Measurements from ENCODE around the gene PTPN3. TPM values are rescaled to one million over a fixed set of nuclear protein-coding genes. Genes with fewer than 3 reads are reported as not detected.

PTPN3 gene
- total and polyA plus RNA-seq, 2 donors from 2014 or later = 33.7 to 40.6 TPM

DNA sequence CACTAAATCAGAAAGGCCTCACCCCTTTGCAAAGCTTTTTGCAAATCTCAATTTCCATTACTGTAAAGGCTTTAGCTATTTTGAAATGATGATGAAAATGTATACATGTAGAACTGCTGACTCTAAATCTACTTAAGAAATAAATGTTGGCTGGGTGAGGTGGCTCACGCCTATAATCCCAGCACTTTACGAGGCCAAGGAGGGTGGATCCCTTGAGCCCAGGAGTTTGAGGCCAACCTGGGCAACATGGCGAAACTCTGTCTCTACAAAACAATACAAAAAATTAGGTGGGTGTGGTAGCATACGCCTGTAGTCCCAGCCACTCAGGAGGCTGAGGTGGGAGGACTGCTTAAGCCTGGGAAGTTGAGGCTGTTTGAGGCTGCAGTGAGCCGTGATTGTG, 64.6 kb downstream of the PTPN3 start:
- Histone ChIP-seq H3K4me3 (ENCODE audit: low read length in 3 of 3) (no peak overlapping the region), H3K36me3 (ENCODE audit: control insufficient read depth in 2 of 3, insufficient read depth in 3 of 3, low read length in 3 of 3) (peaks cover 0 to 46% (median 19%) of the 10 kb centered on the region in 3 donors), H3K4me1 (ENCODE audit: control insufficient read depth in 2 of 3, insufficient read depth in 2 of 3, low read depth in 1 of 3, low read length in 3 of 3) (no peaks in the 10 kb centered on the region), H3K9ac (ENCODE audit: low read length in 3 of 3) (no peak overlapping the region), H3K27me3 (ENCODE audit: control insufficient read depth, insufficient read depth, low read length) (no peaks in the 10 kb centered on the region), H3K9me3 (ENCODE audit: control insufficient read depth in 2 of 3, insufficient read depth in 1 of 3, low read length in 3 of 3) (no peaks in the 10 kb centered on the region), H3K27ac (ENCODE audit: low read depth in 2 of 2, low read length in 2 of 2) (no peak overlapping the region)
- FAIRE-seq = no peak
- TF ChIP-seq CTCF (IDR thresholded peaks at IDR 0.05; ENCODE audit: borderline replicate concordance, extremely low read depth, insufficient read depth) = no peak
- no peak for DNase-seq
- intact Hi-C loops (cut with DNase I) = no loop called here

- TF ChIP-seq CTCF (IDR thresholded peaks at IDR 0.05; ENCODE audit: borderline replicate concordance, extremely low read depth, insufficient read depth) = no peak
- FAIRE-seq (no peak), DNase-seq (no peak)
- Histone ChIP-seq H3K36me3 (ENCODE audit: control insufficient read depth in 2 of 3, insufficient read depth in 3 of 3, low read length in 3 of 3) (peaks cover 0 to 39% (median 18%) of the 10 kb centered on the region in 3 donors), H3K9me3 (ENCODE audit: control insufficient read depth in 2 of 3, insufficient read depth in 1 of 3, low read length in 3 of 3) (no peaks in the 10 kb centered on the region), H3K4me3 (ENCODE audit: low read length in 3 of 3) (no peak overlapping the region), H3K9ac (ENCODE audit: low read length in 3 of 3) (no peak overlapping the region), H3K27ac (ENCODE audit: low read depth in 2 of 2, low read length in 2 of 2) (no peak overlapping the region), H3K4me1 (ENCODE audit: control insufficient read depth in 2 of 3, insufficient read depth in 2 of 3, low read depth in 1 of 3, low read length in 3 of 3) (no peaks in the 10 kb centered on the region), H3K27me3 (ENCODE audit: control insufficient read depth, insufficient read depth, low read length) (no peaks in the 10 kb centered on the region)
- intact Hi-C loops (cut with DNase I) = no loop called here
Measured at GRCh38 chr9:109430231-109430630, 67.9 kb downstream of the PTPN3 start.

DNA sequence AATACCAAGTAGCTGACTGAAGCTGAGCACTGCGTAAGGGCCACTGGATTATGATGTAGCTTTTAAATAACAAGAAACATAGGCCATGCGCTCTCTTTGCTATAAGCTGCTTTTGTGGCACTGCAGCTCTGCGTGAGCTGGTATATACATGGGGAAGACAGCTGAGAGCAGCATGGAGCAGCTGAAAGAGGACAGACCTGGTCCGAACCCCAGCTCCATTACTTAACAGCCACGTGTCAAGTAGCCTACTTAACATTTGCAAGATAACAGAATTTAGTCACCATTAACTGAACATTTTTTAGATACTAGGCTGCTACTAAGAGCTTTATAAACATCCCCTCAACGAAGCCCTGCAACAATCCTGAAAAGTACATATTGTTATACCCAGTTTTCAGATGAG, 69.3 kb downstream of the PTPN3 start:
- Histone ChIP-seq H3K36me3 (ENCODE audit: control insufficient read depth in 2 of 3, insufficient read depth in 3 of 3, low read length in 3 of 3) (peaks cover 0 to 43% (median 16%) of the 10 kb centered on the region in 3 donors), H3K9ac (ENCODE audit: low read length in 3 of 3) (no peak overlapping the region), H3K4me3 (ENCODE audit: low read length in 3 of 3) (no peak overlapping the region), H3K27ac (ENCODE audit: low read depth in 2 of 2, low read length in 2 of 2) (no peak overlapping the region), H3K9me3 (ENCODE audit: control insufficient read depth in 2 of 3, insufficient read depth in 1 of 3, low read length in 3 of 3) (no peaks in the 10 kb centered on the region), H3K4me1 (ENCODE audit: control insufficient read depth in 2 of 3, insufficient read depth in 2 of 3, low read depth in 1 of 3, low read length in 3 of 3) (no peaks in the 10 kb centered on the region), H3K27me3 (ENCODE audit: control insufficient read depth, insufficient read depth, low read length) (no peaks in the 10 kb centered on the region)
- intact Hi-C loops (cut with DNase I) = no loop called here
- DNase-seq (no peak), FAIRE-seq (no peak)
- no peak for TF ChIP-seq CTCF (IDR thresholded peaks at IDR 0.05; ENCODE audit: borderline replicate concordance, extremely low read depth, insufficient read depth)

DNA sequence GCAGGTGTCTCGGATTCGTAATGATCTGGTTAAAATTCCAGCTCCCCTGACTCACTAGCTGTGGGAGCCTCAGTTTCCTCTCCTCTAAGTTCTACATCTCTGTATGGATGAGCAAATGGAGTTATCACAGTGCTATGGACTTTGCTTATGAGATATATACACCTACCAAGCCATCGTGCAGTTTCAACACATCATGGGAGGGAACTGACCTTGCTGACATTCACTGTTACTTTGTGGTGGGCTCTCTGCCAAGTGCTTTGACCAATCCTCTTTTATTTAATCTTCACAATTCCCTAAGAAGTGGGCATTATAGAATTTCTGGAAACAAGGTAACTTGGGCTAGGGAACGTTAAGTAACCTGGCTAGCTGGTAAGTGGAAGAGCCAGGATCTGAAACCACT, 70.2 kb downstream of the PTPN3 start:
- no peak overlapping the region for H3K27ac ChIP-seq (ENCODE audit: low read depth in 2 of 2, low read length in 2 of 2)
- H3K4me3 ChIP-seq (ENCODE audit: low read length in 3 of 3) = no peak overlapping the region
- no peak for FAIRE-seq
- DNase-seq = no peak
- intact Hi-C loops (cut with DNase I) = no loop called here
- H3K4me1 ChIP-seq (ENCODE audit: control insufficient read depth in 2 of 3, insufficient read depth in 2 of 3, low read depth in 1 of 3, low read length in 3 of 3) = peaks cover 0 to under 1% (median 0%) of the 10 kb centered on the region in 3 donors
- no peaks in the 10 kb centered on the region for H3K9me3 ChIP-seq (ENCODE audit: control insufficient read depth in 2 of 3, insufficient read depth in 1 of 3, low read length in 3 of 3)
- TF ChIP-seq CTCF (IDR thresholded peaks at IDR 0.05; ENCODE audit: borderline replicate concordance, extremely low read depth, insufficient read depth) = no peak
- peaks cover 0 to 39% (median 16%) of the 10 kb centered on the region in 3 donors for H3K36me3 ChIP-seq (ENCODE audit: control insufficient read depth in 2 of 3, insufficient read depth in 3 of 3, low read length in 3 of 3)
- H3K9ac ChIP-seq (ENCODE audit: low read length in 3 of 3) = no peak overlapping the region
- no peaks in the 10 kb centered on the region for H3K27me3 ChIP-seq (ENCODE audit: control insufficient read depth, insufficient read depth, low read length)
